ENCODE results near the gene GHRHR.

GHRHR gene

GRCh38 chr7:30989824-30990672 lies 26.3 kb downstream of the GHRHR start:
- Mint-ChIP-seq H3K4me3 (no peak overlapping the region), H3K4me1 (no peaks in the 10 kb centered on the region), H3K27me3 (peaks cover 25% of the 10 kb centered on the region), H3K36me3 (ENCODE audit: low read depth) (no peaks in the 10 kb centered on the region), H3K9me3 (no peaks in the 10 kb centered on the region), H3K27ac (no peak overlapping the region)
- no peak for ATAC-seq
- DNase-seq: no peak

- Mint-ChIP-seq H3K27me3 (peaks cover 18% of the 10 kb centered on the region), H3K4me3 (no peak overlapping the region), H3K36me3 (ENCODE audit: low read depth) (no peaks in the 10 kb centered on the region), H3K9me3 (no peaks in the 10 kb centered on the region), H3K4me1 (no peaks in the 10 kb centered on the region), H3K27ac (no peak overlapping the region)
- ATAC-seq (no peak), DNase-seq (no peak)
Observed at GRCh38 chr7:30990673-30991170, 27.0 kb downstream of the GHRHR start.

GRCh38 chr7:30992414-30992813 lies 28.7 kb downstream of the GHRHR start:
- ATAC-seq (no peak), DNase-seq (no peak)
- no peak overlapping the region for H3K4me3 Mint-ChIP-seq
- H3K36me3 Mint-ChIP-seq (ENCODE audit: low read depth): no peaks in the 10 kb centered on the region
- peaks cover 7% of the 10 kb centered on the region for H3K27me3 Mint-ChIP-seq
- H3K9me3 Mint-ChIP-seq: no peaks in the 10 kb centered on the region
- no peak overlapping the region for H3K27ac Mint-ChIP-seq
- H3K4me1 Mint-ChIP-seq: no peaks in the 10 kb centered on the region

GRCh38 chr7:30994206-30995100 lies 30.7 kb downstream of the GHRHR start:
- DNase-seq (no peak), ATAC-seq (no peak)
- Mint-ChIP-seq H3K27ac (no peak overlapping the region), H3K4me3 (no peak overlapping the region), H3K4me1 (no peaks in the 10 kb centered on the region), H3K9me3 (no peaks in the 10 kb centered on the region), H3K36me3 (ENCODE audit: low read depth) (no peaks in the 10 kb centered on the region), H3K27me3 (peaks cover 3% of the 10 kb centered on the region)

- DNase-seq (no peak), ATAC-seq (no peak)
- Mint-ChIP-seq H3K4me3 (no peak overlapping the region), H3K27ac (no peak overlapping the region), H3K9me3 (no peaks in the 10 kb centered on the region), H3K27me3 (peaks cover 4% of the 10 kb centered on the region), H3K36me3 (ENCODE audit: low read depth) (no peaks in the 10 kb centered on the region), H3K4me1 (no peaks in the 10 kb centered on the region)
Observed at GRCh38 chr7:30995536-30995935, 31.8 kb downstream of the GHRHR start.

DNA sequence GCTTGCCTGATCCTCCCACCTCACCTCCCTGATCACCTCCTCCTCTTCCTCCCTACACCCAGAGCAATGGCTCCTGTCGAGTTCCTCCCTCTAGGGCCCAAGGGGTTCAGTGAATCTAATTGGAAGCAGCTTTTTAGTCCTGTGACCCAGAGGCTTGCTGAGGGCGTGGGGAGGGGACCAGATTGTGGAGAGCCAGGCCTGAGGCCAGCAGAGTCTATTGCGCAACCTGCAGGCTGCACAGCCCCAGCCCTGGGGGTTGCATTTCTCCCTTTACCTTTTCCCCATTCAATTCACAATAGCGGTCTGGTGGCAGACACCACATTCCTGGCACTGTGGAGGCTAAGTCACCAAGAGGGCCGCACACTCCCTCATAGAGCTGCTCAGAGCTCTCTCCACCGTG lies 32.5 kb downstream of the GHRHR start:
- H3K4me3 Mint-ChIP-seq: no peak overlapping the region
- peaks cover 4% of the 10 kb centered on the region for H3K27me3 Mint-ChIP-seq
- ATAC-seq: no peak
- no peak for DNase-seq
- H3K4me1 Mint-ChIP-seq: no peaks in the 10 kb centered on the region
- H3K36me3 Mint-ChIP-seq (ENCODE audit: low read depth): no peaks in the 10 kb centered on the region
- no peaks in the 10 kb centered on the region for H3K9me3 Mint-ChIP-seq
- H3K27ac Mint-ChIP-seq: no peak overlapping the region

GRCh38 chr7:30996883-30997282 lies 33.1 kb downstream of the GHRHR start:
- H3K4me3 Mint-ChIP-seq: no peak overlapping the region
- H3K4me1 Mint-ChIP-seq: no peaks in the 10 kb centered on the region
- DNase-seq: no peak
- H3K36me3 Mint-ChIP-seq (ENCODE audit: low read depth): no peaks in the 10 kb centered on the region
- H3K27me3 Mint-ChIP-seq: peaks cover 4% of the 10 kb centered on the region
- no peak overlapping the region for H3K27ac Mint-ChIP-seq
- ATAC-seq: no peak
- H3K9me3 Mint-ChIP-seq: no peaks in the 10 kb centered on the region

DNA sequence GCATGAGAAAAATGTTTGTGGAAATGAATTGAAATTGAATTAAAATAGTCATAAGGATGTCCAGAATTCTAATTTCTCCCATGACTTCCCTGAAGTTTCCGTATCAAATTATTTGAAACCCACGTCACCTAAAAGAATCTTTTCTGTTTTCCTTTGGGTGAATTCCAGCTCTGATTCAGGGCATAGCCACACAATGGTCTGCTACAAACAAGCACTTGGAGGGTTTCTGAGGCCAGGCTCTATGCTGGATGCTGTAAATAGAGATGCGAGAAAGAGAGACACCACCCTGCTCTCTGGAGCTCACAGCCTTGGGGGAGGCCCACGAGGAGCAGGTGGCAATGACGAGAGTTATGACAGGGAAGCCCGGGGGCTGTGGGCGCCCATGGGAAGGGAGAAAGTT lies 33.6 kb downstream of the GHRHR start:
- ATAC-seq (no peak), DNase-seq (no peak)
- Mint-ChIP-seq H3K4me1 (no peaks in the 10 kb centered on the region), H3K9me3 (no peaks in the 10 kb centered on the region), H3K27me3 (peaks cover 4% of the 10 kb centered on the region), H3K27ac (no peak overlapping the region), H3K36me3 (ENCODE audit: low read depth) (no peaks in the 10 kb centered on the region), H3K4me3 (no peak overlapping the region)

GRCh38 chr7:30998180-30998579 lies 34.4 kb downstream of the GHRHR start:
- Mint-ChIP-seq H3K4me1 (no peaks in the 10 kb centered on the region), H3K4me3 (no peak overlapping the region), H3K9me3 (no peaks in the 10 kb centered on the region), H3K27ac (no peak overlapping the region), H3K27me3 (peaks cover 4% of the 10 kb centered on the region), H3K36me3 (ENCODE audit: low read depth) (no peaks in the 10 kb centered on the region)
- ATAC-seq: no peak
- DNase-seq: no peak

GRCh38 chr7:31000161-31000693 lies 36.5 kb downstream of the GHRHR start:
- DNase-seq (no peak), ATAC-seq (no peak)
- H3K4me3 Mint-ChIP-seq: no peak overlapping the region
- no peak overlapping the region for H3K27ac Mint-ChIP-seq
- H3K27me3 Mint-ChIP-seq: peaks cover 4% of the 10 kb centered on the region
- no peaks in the 10 kb centered on the region for H3K9me3 Mint-ChIP-seq
- no peaks in the 10 kb centered on the region for H3K36me3 Mint-ChIP-seq (ENCODE audit: low read depth)
- H3K4me1 Mint-ChIP-seq: no peaks in the 10 kb centered on the region

- Mint-ChIP-seq H3K4me1 (no peaks in the 10 kb centered on the region), H3K36me3 (ENCODE audit: low read depth) (no peaks in the 10 kb centered on the region), H3K27ac (no peak overlapping the region), H3K9me3 (no peaks in the 10 kb centered on the region), H3K4me3 (no peak overlapping the region), H3K27me3 (peaks cover 4% of the 10 kb centered on the region)
- ATAC-seq (no peak), DNase-seq (no peak)
Observed at GRCh38 chr7:31000779-31001178, 37.0 kb downstream of the GHRHR start.

GRCh38 chr7:31002256-31002655 lies 38.5 kb downstream of the GHRHR start:
- peaks cover 4% of the 10 kb centered on the region for H3K27me3 Mint-ChIP-seq
- H3K4me3 Mint-ChIP-seq: no peak overlapping the region
- H3K36me3 Mint-ChIP-seq (ENCODE audit: low read depth): no peaks in the 10 kb centered on the region
- no peak for ATAC-seq
- no peaks in the 10 kb centered on the region for H3K4me1 Mint-ChIP-seq
- no peak overlapping the region for H3K27ac Mint-ChIP-seq
- no peak for DNase-seq
- no peaks in the 10 kb centered on the region for H3K9me3 Mint-ChIP-seq

DNA sequence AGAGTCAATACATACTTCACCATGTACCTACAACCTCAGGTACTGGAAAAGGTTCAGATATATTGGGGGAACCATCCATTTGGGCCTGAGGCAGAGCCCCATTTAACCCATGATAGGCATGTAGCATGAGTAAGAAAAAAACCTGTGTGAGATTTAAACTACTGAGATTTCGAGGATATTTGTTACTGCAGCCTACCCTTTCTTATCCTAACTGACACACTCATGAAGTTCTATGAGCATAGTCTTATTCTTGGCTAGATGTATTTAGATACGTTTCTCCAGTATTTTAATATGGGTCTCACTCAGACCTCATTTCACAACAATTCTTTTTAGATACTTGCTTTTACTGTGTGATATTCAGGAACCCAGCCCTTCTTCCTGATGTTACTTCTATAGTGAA lies 39.3 kb downstream of the GHRHR start:
- DNase-seq (no peak), ATAC-seq (no peak)
- Mint-ChIP-seq H3K36me3 (ENCODE audit: low read depth) (no peaks in the 10 kb centered on the region), H3K27ac (no peak overlapping the region), H3K4me3 (no peak overlapping the region), H3K9me3 (no peaks in the 10 kb centered on the region), H3K4me1 (no peaks in the 10 kb centered on the region), H3K27me3 (peaks cover 4% of the 10 kb centered on the region)

GRCh38 chr7:31003721-31004120 lies 40.0 kb downstream of the GHRHR start:
- peaks cover 4% of the 10 kb centered on the region for H3K27me3 Mint-ChIP-seq
- H3K4me3 Mint-ChIP-seq: no peak overlapping the region
- H3K27ac Mint-ChIP-seq: no peak overlapping the region
- no peaks in the 10 kb centered on the region for H3K4me1 Mint-ChIP-seq
- H3K36me3 Mint-ChIP-seq (ENCODE audit: low read depth): no peaks in the 10 kb centered on the region
- ATAC-seq (no peak), DNase-seq (no peak)
- no peaks in the 10 kb centered on the region for H3K9me3 Mint-ChIP-seq

- Mint-ChIP-seq H3K9me3 (no peaks in the 10 kb centered on the region), H3K36me3 (ENCODE audit: low read depth) (no peaks in the 10 kb centered on the region), H3K4me3 (no peak overlapping the region), H3K27ac (no peak overlapping the region), H3K4me1 (no peaks in the 10 kb centered on the region), H3K27me3 (peaks cover 9% of the 10 kb centered on the region)
- ATAC-seq (no peak), DNase-seq (no peak)
Observed at GRCh38 chr7:31004393-31004792, 40.6 kb downstream of the GHRHR start.

All from activated naive CD8-positive, alpha-beta T cell treated with anti-CD3 and anti-CD28 coated beads, Interleukin-2, amount 50 U/mL, for 24 hours (primary cell).